SU-DHL-6 (cell line): ENCODE measurements around the gene C3orf18.

Source experiments
- H2AFZ ChIP-seq: fragments of 200-600 bp; sonication (generic); 2 replicates; pipeline ENCODE4 v1.6.1; 2014; ENCODE audit warnings: low read depth, mild to moderate bottlenecking, moderate library complexity, mixed read lengths, antibody characterized with exemption, low read length; ENCODE audit not compliant: severe bottlenecking
- H3F3A ChIP-seq: fragments of 200-600 bp; shearing (Covaris generic); 2 replicates; pipeline ENCODE4 v1.6.0; 2016; ENCODE audit warnings: antibody characterized with exemption, mild to moderate bottlenecking; ENCODE audit not compliant: insufficient read depth
- H3K27ac ChIP-seq: fragments of 200-600 bp; sonication (generic); 2 replicates; pipeline ENCODE4 v1.5.1; 2016; ENCODE audit warnings: low read depth, mild to moderate bottlenecking, low read length, moderate library complexity, mixed read lengths
- H3K27me3 ChIP-seq: fragments of 200-600 bp; sonication (generic), shearing (Covaris generic); 2 replicates; pipeline ENCODE4 v1.6.0; 2014; ENCODE audit warnings: mild to moderate bottlenecking, low read length
- H3K36me3 ChIP-seq: fragments of 200-600 bp; sonication (generic); 2 replicates; pipeline ENCODE4 v1.6.1; 2014; ENCODE audit warnings: mild to moderate bottlenecking, low read length, mixed read lengths
- H3K4me2 ChIP-seq: fragments of 300-600, 200-600 bp; shearing (Covaris generic), sonication (generic); 2 replicates; pipeline ENCODE4 v1.6.0; 2014; ENCODE audit warnings: low read length, low read depth, mild to moderate bottlenecking; ENCODE audit not compliant: poor library complexity, severe bottlenecking
- H3K4me3 ChIP-seq: fragments of 200-600 bp; sonication (generic); 2 replicates; pipeline ENCODE4 v1.5.1; 2014; ENCODE audit warnings: antibody characterized with exemption, low read length, mild to moderate bottlenecking, mixed read lengths; ENCODE audit not compliant: insufficient read depth, poor library complexity, severe bottlenecking
- H3K79me2 ChIP-seq: fragments of 200-600 bp; sonication (generic); 2 replicates; pipeline ENCODE4 v1.6.1; 2014; ENCODE audit warnings: mild to moderate bottlenecking, low read length, moderate library complexity; ENCODE audit not compliant: insufficient read depth
- H3K9ac ChIP-seq: fragments of 200-600 bp; sonication (generic); 2 replicates; pipeline ENCODE4 v1.7.0; 2014; ENCODE audit warnings: mild to moderate bottlenecking, low read length
- H3K9me2 ChIP-seq: fragments of 200-600 bp; sonication (generic); replicated peaks from 2 replicates; pipeline ENCODE4 v1.6.1; 2014; ENCODE audit warnings: low read length; ENCODE audit not compliant: insufficient read depth
- H3K9me3 ChIP-seq: fragments of 200-600 bp; sonication (generic); 2 replicates; pipeline ENCODE4 v1.6.1; 2014; ENCODE audit warnings: low read length, mixed read lengths; ENCODE audit not compliant: insufficient read depth
- H4K20me1 ChIP-seq: fragments of 200-600 bp; sonication (generic); 2 replicates; pipeline ENCODE4 v1.6.1; 2014; ENCODE audit warnings: low read depth, mild to moderate bottlenecking, antibody characterized with exemption, low read length, moderate library complexity, mixed read lengths
- EZH2phosphoT487 ChIP-seq: fragments of 200-600 bp; sonication (generic), shearing (Covaris generic); conservative IDR thresholded peaks from 2 replicates; pipeline ENCODE4 v1.6.1; 2018; ENCODE audit warnings: mild to moderate bottlenecking, antibody characterized with exemption, low read length, moderate library complexity, mixed read lengths
- TF ChIP-seq, protein P1 (sequence below): fragments of 200-600 bp; sonication (generic); IDR thresholded peaks from one replicate; pipeline ENCODE4 v1.5.1; 2017; ENCODE audit warnings: antibody characterized with exemption, mild to moderate bottlenecking, low read length, moderate library complexity; ENCODE audit not compliant: insufficient read depth, poor library complexity, severe bottlenecking

C3orf18 gene

DNA sequence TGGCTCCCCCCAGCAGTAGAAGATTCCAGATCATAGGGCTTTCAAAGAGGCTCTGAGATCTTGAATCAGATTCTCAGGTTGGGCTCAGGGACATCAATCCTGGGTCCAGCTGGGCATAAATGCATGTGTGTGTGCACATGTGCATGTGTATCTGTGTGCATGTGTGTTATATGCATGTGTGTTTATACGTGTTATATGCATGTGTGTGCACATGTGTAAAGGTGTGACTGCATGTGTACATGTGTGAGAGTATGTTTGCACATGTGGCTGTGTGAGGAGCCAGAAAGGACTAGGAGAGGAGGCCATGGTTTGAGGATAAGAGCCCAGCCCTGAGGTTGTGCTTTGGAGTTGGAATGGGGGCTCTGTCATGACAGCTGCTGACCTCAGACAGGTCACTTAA, 47.6 kb upstream of the C3orf18 start:
- Histone ChIP-seq H2AFZ (no peak overlapping the region), H3K27ac (no peak overlapping the region), H3K9ac (no peak overlapping the region), H3F3A (no peaks in the 10 kb centered on the region), H3K36me3 (no peaks in the 10 kb centered on the region), H3K4me2 (no peak overlapping the region), H4K20me1 (no peaks in the 10 kb centered on the region), H3K9me2 (no peaks in the 10 kb centered on the region), H3K79me2 (no peaks in the 10 kb centered on the region), H3K4me3 (no peak overlapping the region), H3K9me3 (no peaks in the 10 kb centered on the region), H3K27me3 (no peaks in the 10 kb centered on the region)
- no peak for TF ChIP-seq EZH2phosphoT487
- TF ChIP-seq, protein P1, sequence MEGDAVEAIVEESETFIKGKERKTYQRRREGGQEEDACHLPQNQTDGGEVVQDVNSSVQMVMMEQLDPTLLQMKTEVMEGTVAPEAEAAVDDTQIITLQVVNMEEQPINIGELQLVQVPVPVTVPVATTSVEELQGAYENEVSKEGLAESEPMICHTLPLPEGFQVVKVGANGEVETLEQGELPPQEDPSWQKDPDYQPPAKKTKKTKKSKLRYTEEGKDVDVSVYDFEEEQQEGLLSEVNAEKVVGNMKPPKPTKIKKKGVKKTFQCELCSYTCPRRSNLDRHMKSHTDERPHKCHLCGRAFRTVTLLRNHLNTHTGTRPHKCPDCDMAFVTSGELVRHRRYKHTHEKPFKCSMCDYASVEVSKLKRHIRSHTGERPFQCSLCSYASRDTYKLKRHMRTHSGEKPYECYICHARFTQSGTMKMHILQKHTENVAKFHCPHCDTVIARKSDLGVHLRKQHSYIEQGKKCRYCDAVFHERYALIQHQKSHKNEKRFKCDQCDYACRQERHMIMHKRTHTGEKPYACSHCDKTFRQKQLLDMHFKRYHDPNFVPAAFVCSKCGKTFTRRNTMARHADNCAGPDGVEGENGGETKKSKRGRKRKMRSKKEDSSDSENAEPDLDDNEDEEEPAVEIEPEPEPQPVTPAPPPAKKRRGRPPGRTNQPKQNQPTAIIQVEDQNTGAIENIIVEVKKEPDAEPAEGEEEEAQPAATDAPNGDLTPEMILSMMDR = no peak

DNA sequence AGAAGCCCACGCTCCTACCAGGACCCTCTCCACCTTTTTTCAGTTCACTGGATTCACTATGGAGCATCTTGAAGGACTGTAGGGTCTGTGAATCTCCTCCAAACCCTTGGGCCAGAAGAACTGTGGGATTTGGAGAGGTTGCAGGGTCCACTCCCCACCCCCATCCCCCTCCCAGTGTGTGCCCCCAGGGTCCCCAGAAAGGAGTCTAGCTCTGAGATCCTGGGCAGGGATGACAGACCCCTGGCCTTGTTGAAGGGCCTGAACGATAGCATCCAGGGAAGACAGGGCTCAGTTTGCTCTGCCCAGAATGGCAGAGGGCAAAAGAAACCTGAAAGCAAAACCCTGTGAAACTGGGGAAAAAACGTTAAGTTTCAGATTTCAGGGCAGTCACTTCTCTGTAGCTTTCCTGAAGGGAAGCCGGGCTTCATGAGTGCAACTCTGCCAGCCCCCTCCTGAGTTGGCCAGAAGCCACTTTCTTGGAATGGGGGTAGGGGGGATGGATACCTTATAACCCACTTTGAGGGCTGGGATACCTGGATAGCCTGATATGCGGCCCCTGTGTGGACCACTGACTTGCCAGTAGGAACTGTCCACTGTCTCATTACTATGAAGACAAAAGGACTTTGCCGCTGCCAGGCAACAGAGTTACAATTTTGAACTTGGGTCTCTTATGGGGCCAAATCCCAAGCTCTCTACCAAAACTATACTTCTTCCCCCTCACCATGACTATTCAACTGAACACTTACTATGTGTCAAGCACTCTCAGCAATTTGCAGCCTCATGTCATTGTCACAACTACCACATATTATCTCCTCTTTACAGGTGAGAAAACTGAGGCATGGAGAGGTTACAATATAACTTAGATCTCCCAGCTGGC, 45.7 kb upstream of the C3orf18 start:
- Histone ChIP-seq H3K4me2 (no peak overlapping the region), H3K9me3 (no peaks in the 10 kb centered on the region), H4K20me1 (no peaks in the 10 kb centered on the region), H3F3A (no peaks in the 10 kb centered on the region), H3K36me3 (no peaks in the 10 kb centered on the region), H3K27me3 (no peaks in the 10 kb centered on the region), H3K9ac (no peak overlapping the region), H3K27ac (no peak overlapping the region), H2AFZ (no peak overlapping the region), H3K9me2 (no peaks in the 10 kb centered on the region), H3K79me2 (no peaks in the 10 kb centered on the region), H3K4me3 (no peak overlapping the region)
- no peak for TF ChIP-seq EZH2phosphoT487
- TF ChIP-seq, protein P1 = no peak

DNA sequence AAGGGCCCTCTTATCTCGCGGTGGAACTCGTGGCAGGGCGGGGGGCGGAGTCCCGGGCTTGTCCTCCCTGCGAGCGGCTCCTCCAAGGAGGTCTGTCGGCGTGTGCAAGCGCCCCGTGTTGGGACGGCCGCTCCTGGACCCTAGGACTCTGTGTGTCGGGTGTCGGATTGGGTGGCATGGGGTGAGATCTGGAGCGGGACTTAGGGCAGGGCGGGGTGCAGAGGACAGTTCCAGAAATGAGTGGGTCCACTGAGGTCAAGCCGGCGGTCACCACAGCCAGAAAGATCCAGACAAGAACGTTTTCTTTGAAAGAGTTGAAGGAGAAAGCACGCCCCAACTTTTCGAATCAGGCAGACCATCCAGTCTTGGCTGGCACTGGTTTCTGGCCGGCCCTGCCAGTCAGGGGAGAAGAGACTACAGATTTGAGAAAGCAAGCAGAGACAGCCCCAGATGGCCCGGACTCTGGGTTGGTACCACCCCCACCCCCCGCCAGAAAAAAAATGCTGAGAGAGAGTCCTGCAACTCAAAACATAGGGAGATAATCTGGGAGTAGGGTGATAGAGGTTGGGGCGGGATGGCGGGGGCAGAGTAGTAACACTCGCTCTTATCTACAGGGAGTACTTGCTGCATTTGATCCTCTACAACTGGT, 44.8 kb upstream of the C3orf18 start:
- H3K36me3 ChIP-seq = no peaks in the 10 kb centered on the region
- no peaks in the 10 kb centered on the region for H3F3A ChIP-seq
- peak overlapping the region; percentile 86 for H2AFZ ChIP-seq
- H3K9me2 ChIP-seq = no peaks in the 10 kb centered on the region
- no peaks in the 10 kb centered on the region for H4K20me1 ChIP-seq
- no peaks in the 10 kb centered on the region for H3K9me3 ChIP-seq
- no peaks in the 10 kb centered on the region for H3K79me2 ChIP-seq
- peak overlapping the region; percentile 46; the same call in 1 of the 2 replicates for H3K9ac ChIP-seq
- H3K27me3 ChIP-seq = no peaks in the 10 kb centered on the region
- H3K27ac ChIP-seq = no peak overlapping the region
- peak overlapping the region; percentile 55 for H3K4me3 ChIP-seq
- H3K4me2 ChIP-seq = peak overlapping the region; percentile 84
- TF ChIP-seq EZH2phosphoT487 = no peak
- TF ChIP-seq, protein P1 = no peak
